WTC11 (cell line): ENCODE measurements around the gene SEMA4D.

Source experiments
- CREB1 ChIP-seq: sonication (generic); formaldehyde crosslinking; IDR thresholded peaks from 2 replicates; pipeline ENCODE4 v1.8.0; 2023; ENCODE audit warnings: mild to moderate bottlenecking, missing genetic modification reagents
- CTCF ChIP-seq: fragments of 200-600 bp; IDR thresholded peaks from 2 replicates; pipeline ENCODE4 v1.8.0; 2022; ENCODE audit warnings: antibody characterized with exemption
- ETV6 ChIP-seq: sonication (generic); formaldehyde crosslinking; IDR thresholded peaks from 2 replicates; pipeline ENCODE4 v1.8.1; 2022; ENCODE audit warnings: mild to moderate bottlenecking, missing genetic modification reagents
- FOXP1 ChIP-seq: sonication (generic); formaldehyde crosslinking; IDR thresholded peaks from 2 replicates; pipeline ENCODE4 v1.8.0; 2022; ENCODE audit warnings: missing genetic modification reagents, mild to moderate bottlenecking, moderate library complexity, borderline replicate concordance
- JUN ChIP-seq: sonication (generic); formaldehyde crosslinking; IDR thresholded peaks from 2 replicates; pipeline ENCODE4 v1.8.0; 2023; ENCODE audit warnings: mild to moderate bottlenecking, missing genetic modification reagents
- MAX ChIP-seq: sonication (generic); formaldehyde crosslinking; IDR thresholded peaks from 2 replicates; pipeline ENCODE4 v1.8.0; 2022; ENCODE audit warnings: mild to moderate bottlenecking, missing genetic modification reagents
- NFE2L1 ChIP-seq: sonication (generic); formaldehyde crosslinking; IDR thresholded peaks from 2 replicates; pipeline ENCODE4 v1.8.1; 2023; ENCODE audit warnings: missing genetic modification reagents
- NR2C2 ChIP-seq: sonication (generic); formaldehyde crosslinking; IDR thresholded peaks from 2 replicates; pipeline ENCODE4 v1.8.0; 2022; ENCODE audit warnings: mild to moderate bottlenecking, missing genetic modification reagents
- USF2 ChIP-seq: sonication (generic); formaldehyde crosslinking; IDR thresholded peaks from 2 replicates; pipeline ENCODE4 v1.8.1; 2023; ENCODE audit warnings: mild to moderate bottlenecking, missing genetic modification reagents, moderate library complexity
- ZNF416 ChIP-seq: fragments of 250-450 bp; sonication (Bioruptor Pico); IDR thresholded peaks from 2 replicates; pipeline ENCODE4 v1.9.0; 2021; ENCODE audit warnings: mild to moderate bottlenecking, inconsistent platforms
- ZNF425 ChIP-seq: fragments of 250-450 bp; sonication (Bioruptor Pico); conservative IDR thresholded peaks from 2 replicates; pipeline ENCODE4 v1.9.0; 2021; ENCODE audit warnings: mild to moderate bottlenecking

- no peak for TF ChIP-seq NFE2L1 (CRISPR knock-in tag)
- no peak for TF ChIP-seq CREB1
- no peak for TF ChIP-seq CTCF
- TF ChIP-seq USF2 (CRISPR knock-in tag), result no peak
- no peak for TF ChIP-seq MAX (CRISPR knock-in tag)
- no peak for TF ChIP-seq FOXP1
- TF ChIP-seq ZNF416 (CRISPR knock-in tag), result no peak
- TF ChIP-seq NR2C2, result no peak
- TF ChIP-seq ZNF425 (CRISPR knock-in tag), result no peak
- no peak for TF ChIP-seq JUN (CRISPR knock-in tag)
- no peak for TF ChIP-seq ETV6 (CRISPR knock-in tag)
Observed at GRCh38 chr9:89351584-89352300, 146.2 kb downstream of the SEMA4D start.
